GM12873 (cell line): ENCODE measurements around the gene MAFG.

ENCODE experiments used
- TF ChIP-seq, protein P1 (sequence below): IDR thresholded peaks from 2 replicates; pipeline ENCODE4 v1.5.1; 2012; ENCODE audit warnings: low read depth, mild to moderate bottlenecking, moderate library complexity, low read length, control low read depth; ENCODE audit not compliant: insufficient read depth; ENCODE audit errors: missing control alignments

Gene MAFG

DNA sequence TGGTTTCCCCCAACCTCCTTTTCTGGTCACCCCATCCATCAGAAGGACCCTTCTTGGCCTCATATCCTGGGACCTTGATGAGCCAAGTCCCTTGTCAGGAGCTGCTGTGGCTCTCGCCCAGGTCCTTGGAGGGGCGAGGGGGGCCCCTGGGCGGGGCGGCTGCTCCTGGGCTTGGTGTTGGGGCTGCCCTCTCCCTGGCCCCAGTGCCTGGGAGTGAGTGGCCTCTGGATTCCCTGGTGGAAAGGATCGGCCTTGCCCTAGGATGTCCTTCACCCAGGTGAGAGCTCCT, 39.7 kb upstream of the MAFG start:
- TF ChIP-seq, protein P1, sequence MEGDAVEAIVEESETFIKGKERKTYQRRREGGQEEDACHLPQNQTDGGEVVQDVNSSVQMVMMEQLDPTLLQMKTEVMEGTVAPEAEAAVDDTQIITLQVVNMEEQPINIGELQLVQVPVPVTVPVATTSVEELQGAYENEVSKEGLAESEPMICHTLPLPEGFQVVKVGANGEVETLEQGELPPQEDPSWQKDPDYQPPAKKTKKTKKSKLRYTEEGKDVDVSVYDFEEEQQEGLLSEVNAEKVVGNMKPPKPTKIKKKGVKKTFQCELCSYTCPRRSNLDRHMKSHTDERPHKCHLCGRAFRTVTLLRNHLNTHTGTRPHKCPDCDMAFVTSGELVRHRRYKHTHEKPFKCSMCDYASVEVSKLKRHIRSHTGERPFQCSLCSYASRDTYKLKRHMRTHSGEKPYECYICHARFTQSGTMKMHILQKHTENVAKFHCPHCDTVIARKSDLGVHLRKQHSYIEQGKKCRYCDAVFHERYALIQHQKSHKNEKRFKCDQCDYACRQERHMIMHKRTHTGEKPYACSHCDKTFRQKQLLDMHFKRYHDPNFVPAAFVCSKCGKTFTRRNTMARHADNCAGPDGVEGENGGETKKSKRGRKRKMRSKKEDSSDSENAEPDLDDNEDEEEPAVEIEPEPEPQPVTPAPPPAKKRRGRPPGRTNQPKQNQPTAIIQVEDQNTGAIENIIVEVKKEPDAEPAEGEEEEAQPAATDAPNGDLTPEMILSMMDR, result no peak

DNA sequence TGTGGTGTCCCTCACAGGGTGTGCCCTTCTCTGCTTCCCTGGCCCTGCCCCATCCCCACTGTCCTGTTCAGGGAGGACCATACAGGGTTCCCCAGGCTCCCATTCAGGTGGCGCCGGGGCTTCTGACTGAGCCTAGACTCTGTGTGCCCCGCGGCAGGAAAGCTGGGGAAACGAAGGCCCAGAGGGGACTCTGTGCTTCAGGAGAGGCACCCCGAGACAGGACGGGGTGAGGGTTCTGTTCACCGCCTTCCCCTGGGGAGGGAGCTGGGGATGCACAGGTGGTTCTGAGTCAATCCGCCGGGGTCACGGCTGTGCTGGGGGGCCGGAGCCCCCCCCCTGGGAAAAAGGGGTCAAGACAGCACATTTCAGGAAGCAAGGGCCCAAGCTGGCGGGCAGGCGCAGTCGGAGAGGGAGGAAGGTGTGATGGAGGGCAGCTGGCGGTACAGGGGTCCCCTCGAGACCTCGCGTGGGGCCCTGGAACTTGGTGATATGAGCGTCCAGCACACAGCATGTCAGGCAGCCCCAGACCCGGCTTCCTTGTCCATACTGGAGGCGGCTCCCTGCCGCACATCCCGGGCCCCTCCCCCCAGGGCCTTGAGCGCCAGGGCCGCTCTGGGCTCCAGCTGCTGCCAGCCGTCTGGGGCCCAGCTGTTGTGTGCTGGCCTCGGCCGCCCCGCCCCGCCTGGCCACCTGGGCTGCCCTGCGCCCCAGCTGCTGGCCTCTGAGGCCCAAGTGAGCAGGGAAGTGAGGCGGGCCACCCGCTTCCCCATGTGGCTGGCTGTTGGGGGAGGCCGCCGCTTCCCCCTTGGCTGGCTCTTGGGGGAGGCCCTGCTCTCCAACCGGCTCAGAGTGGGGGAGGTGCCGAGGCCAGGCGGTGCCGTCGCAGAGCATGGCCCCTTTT, 39.1 kb upstream of the MAFG start:
- TF ChIP-seq, protein P1, result no peak

DNA sequence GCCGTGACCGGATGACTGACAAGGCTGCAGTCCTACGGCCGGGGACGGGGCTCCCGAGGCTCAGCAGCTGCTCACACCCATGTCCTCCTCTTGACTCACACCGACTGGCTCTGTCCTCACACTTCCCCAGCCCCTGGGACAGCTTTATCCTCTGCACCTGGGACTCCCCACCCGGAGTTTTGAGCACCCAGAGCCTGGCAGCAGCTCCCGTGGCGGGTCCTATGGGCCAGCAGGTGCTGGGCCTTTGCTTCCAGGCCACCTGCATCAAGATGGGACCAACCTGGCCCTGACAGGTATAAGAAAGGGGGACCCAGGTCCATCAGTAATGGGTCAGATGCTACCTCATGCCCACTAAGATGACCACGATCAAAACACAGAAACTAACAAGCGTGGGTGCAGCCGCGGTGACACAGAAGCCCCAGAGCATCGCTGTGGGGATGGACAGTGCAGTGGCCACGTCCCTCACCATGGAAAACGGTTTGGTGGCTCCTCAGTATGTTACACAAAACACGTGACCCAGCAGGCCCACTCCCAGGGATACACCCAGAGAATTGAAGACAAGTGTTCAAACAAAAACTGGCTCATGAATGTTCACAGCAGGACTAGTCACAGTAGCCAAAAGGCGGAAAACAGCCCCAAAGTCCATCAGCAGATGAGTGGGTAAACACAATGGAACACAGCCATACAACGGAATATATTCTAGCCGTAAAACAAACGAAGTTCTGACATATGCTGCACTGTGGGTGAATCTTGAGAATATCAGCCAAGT, 36.7 kb upstream of the MAFG start:
- TF ChIP-seq, protein P1, result no peak

DNA sequence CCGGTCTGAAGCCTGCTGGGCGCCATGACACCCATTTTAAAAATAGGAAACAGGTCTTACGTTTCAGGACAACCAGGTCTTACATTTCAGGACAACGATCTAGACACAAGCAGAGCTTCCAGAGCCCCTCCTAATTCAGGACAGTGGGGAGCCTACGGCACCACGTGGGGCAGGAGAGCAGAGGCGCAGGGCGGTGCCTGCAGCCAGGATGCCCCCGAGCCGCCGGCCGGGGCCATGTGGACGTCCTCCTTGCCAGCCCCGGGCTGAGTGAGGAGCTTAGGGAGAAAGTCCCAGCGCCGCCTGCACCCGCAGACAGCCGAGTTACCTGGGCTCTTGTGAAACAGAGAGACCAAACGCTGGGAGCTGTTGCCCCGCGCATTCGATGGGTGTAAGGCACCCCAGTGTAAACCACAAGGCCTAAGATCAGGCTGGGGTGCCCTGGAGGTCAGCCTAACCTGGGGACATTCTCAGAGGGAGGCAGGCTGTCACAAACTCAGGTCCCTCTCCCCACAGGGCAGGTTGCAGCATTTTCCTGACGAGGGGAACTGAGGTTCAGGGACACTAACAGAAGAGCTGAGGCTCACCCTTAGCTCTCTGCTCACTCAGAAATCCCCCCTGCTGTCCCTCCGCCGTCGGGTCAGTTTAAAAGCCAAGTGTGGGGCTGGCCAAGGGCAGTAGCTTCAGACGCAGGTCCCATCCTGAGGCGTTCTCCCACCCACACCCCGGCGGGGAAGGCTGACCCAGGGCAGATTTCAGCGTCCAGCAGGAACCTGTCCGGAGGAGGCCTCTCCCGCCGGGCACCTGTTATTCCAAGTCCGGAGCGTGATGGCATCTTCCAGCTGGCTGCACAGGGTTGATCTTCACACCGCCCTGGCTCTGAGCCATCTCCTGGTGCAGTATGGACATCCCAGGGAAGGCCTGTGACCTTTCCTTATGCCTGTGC, 35.2 kb upstream of the MAFG start:
- TF ChIP-seq, protein P1, result no peak

DNA sequence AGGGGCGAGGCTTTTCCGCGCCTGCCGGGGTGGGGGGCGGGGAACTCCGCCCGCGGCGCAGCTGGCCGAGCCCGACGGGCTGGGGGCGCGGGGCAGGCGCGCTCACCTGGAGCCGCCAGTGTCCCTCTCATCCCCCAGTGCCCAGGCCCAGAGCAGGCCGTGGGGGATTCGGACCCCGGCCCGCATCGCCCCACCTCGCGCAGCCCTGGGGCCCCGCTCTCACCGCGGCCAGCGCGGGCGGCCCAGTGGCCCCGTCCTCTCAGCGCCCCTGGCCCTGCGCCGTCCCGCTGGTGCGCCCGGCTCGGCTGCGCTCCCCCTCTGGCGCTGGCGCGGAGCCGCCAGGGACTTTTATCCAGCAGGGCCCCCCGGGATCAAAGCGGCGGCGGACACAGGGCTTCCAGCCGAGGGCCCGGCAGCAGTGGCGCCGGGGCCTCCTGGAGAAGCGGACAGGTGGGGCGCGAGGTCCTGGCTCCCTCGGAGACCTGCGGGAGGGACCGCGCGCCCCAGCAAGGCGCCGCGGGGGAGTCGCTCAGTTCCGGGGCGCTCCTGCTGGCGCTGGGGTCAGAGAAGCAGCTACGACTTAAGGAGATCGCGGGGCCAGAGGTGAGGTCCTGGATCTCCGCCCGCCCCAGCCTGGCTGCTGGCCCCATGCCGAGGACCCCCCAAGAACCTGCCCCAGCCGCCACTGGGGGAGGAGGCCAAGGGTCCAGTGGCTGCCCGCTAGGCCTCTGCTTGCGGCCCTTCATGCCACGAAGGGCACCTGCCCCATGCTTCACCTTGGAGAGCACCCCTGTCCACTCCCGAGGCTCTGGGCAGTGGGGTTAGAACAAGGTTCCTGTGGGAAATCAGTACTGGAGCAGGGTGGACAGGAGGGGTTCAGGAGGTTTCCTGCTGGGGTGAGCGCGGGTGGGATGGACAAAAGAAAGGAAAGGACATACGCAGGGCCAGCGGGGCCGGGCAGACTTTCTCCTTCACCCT, 34.3 kb upstream of the MAFG start:
- TF ChIP-seq, protein P1, result no peak

DNA sequence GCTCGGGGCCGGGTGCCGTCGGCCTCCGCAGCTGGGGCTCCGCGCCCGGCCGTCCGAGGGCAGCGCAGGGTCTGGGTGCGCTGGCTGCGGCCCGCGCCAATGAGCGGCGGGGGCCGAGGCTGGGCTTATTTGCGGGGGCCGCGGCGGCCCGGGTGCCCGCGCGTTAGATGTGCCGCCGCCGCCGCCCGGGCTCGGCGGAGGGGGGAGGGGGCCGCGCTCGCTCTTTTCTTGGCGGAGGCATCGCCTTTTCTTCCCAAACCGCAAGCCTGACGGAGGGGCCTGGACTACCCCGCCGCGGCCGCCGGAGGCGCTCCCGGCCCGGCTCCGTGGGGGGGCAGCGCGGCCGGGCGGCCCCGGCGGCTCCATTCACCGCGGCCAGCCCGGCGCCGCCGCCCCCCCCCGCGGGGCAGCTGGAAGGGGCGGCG, 33.6 kb upstream of the MAFG start, which contains the start of gene NOTUM:
NOTUM (minus strand) TSS at position 101 of the 425 bp plus-strand sequence. CDS start 278 bp downstream, outside the sequence.
- TF ChIP-seq, protein P1, result peak; percentile 26
